Lower lobe of right lung (tissue), 2 donors: ENCODE data around the gene AKAP5. TPM values are rescaled to one million over a fixed set of nuclear protein-coding genes. Genes with fewer than 3 reads are reported as not detected.

Source experiments
- ATAC-seq, 2 donors: fragments of 200-7000 bp; cut with Tn5 transposase; one replicate each; pipeline ENCODE4 v1.9.1; 2020 to 2022; ENCODE audit warnings: mild to moderate bottlenecking in 2 of 2, moderate library complexity in 2 of 2
- DNase-seq: peaks from one replicate; pipeline ENCODE4 v3.0.0-alpha.2; 2020
- H3K27ac ChIP-seq: fragments of 200-600 bp; one replicate; pipeline ENCODE4 v1.8.0; 2022
- H3K27me3 ChIP-seq: fragments of 200-600 bp; one replicate; pipeline ENCODE4 v1.8.0; 2022; ENCODE audit warnings: low read depth
- H3K36me3 ChIP-seq: fragments of 200-600 bp; one replicate; pipeline ENCODE4 v1.8.0; 2022; ENCODE audit warnings: mild to moderate bottlenecking
- H3K4me1 ChIP-seq: fragments of 200-600 bp; one replicate; pipeline ENCODE4 v1.8.0; 2022
- H3K4me3 ChIP-seq: fragments of 200-600 bp; one replicate; pipeline ENCODE4 v1.8.0; 2022; ENCODE audit warnings: mild to moderate bottlenecking
- H3K9me3 ChIP-seq: fragments of 200-600 bp; one replicate; pipeline ENCODE4 v1.8.0; 2022
- CTCF ChIP-seq: fragments of 200-600 bp; IDR thresholded peaks from one replicate; pipeline ENCODE4 v1.8.0; 2022; ENCODE audit warnings: antibody characterized with exemption, mild to moderate bottlenecking
- intact Hi-C: fragments of 100-400 bp; cut with DNase I; formaldehyde crosslinking; loops from one replicate; pipeline ENCODE4 v1.11.0; 2022
- total RNA-seq: library from RNA; stranded (reverse); fragmentation: NEBNext Ultra II Directional; extraction: Animal tissue kit (Norgen Biotek cat#: 25700); gene quantifications from one replicate; pipeline ENCODE4 v1.2.1, GENCODE V29; 2021
- donor health status: DM: no; HTN: yes; CAD: no; lungs with severe emphysema.

AKAP5 gene
- total RNA-seq, 1 donor from 2014 or later, result 4.8 TPM

GRCh38 chr14:64493455-64493854 is 28.2 kb downstream of the AKAP5 start:
- intact Hi-C loops, result no loop called here
- no peak for TF ChIP-seq CTCF
- H3K27ac ChIP-seq, result no peak overlapping the region
- no peak overlapping the region for H3K4me3 ChIP-seq
- H3K27me3 ChIP-seq, result no peaks in the 10 kb centered on the region
- no peaks in the 10 kb centered on the region for H3K9me3 ChIP-seq
- ATAC-seq (no peak), DNase-seq (no peak)
- H3K36me3 ChIP-seq, result peaks cover 25% of the 10 kb centered on the region
- H3K4me1 ChIP-seq, result no peaks in the 10 kb centered on the region

- DNase-seq (no peak), ATAC-seq (no peak)
- no peak overlapping the region for H3K4me3 ChIP-seq
- H3K36me3 ChIP-seq, result peaks cover 8% of the 10 kb centered on the region
- H3K4me1 ChIP-seq, result no peaks in the 10 kb centered on the region
- no peak overlapping the region for H3K27ac ChIP-seq
- H3K27me3 ChIP-seq, result no peaks in the 10 kb centered on the region
- no peak for TF ChIP-seq CTCF
- intact Hi-C loops, result no loop called here
- H3K9me3 ChIP-seq, result no peaks in the 10 kb centered on the region
Observed at GRCh38 chr14:64495252-64495651, 30.0 kb downstream of the AKAP5 start.

- ATAC-seq (no peak), DNase-seq (no peak)
- Histone ChIP-seq H3K4me3 (no peak overlapping the region), H3K36me3 (peaks cover 7% of the 10 kb centered on the region), H3K27ac (no peak overlapping the region), H3K9me3 (no peaks in the 10 kb centered on the region), H3K4me1 (peaks cover 13% of the 10 kb centered on the region), H3K27me3 (no peaks in the 10 kb centered on the region)
- intact Hi-C loops, result no loop called here
- no peak for TF ChIP-seq CTCF
Observed at GRCh38 chr14:64496764-64497163, 31.5 kb downstream of the AKAP5 start.

- TF ChIP-seq CTCF, result no peak
- Histone ChIP-seq H3K36me3 (peaks cover 5% of the 10 kb centered on the region), H3K4me1 (peaks cover 23% of the 10 kb centered on the region), H3K9me3 (no peaks in the 10 kb centered on the region), H3K27me3 (no peaks in the 10 kb centered on the region), H3K27ac (no peak overlapping the region), H3K4me3 (no peak overlapping the region)
- DNase-seq (no peak), ATAC-seq (no peak)
- intact Hi-C loops, result no loop called here
Observed at GRCh38 chr14:64500088-64500487, 34.8 kb downstream of the AKAP5 start.

GRCh38 chr14:64501411-64502171 is 36.3 kb downstream of the AKAP5 start:
- intact Hi-C loops, result no loop called here
- Histone ChIP-seq H3K36me3 (no peaks in the 10 kb centered on the region), H3K9me3 (no peaks in the 10 kb centered on the region), H3K27ac (peak overlapping the region; percentile 99), H3K27me3 (no peaks in the 10 kb centered on the region), H3K4me1 (peaks cover 34% of the 10 kb centered on the region), H3K4me3 (peak overlapping the region; percentile 78)
- peak in 1 of 2 donors; percentile 16 for ATAC-seq
- DNase-seq, result peak; percentile 53
- no peak for TF ChIP-seq CTCF
